Stimulated activated CD4-positive, alpha-beta T cell treated with anti-CD3 and anti-CD28 coated beads, Interleukin-15, amount 100 ng/mL, for 48 hours (primary cell): ENCODE measurements around the gene RNF169.

Source experiments
- DNase-seq, 2 donors: peaks; one replicate each; pipeline ENCODE4 v3.0.0-alpha.2; 2020; ENCODE audit warnings: low read depth in 2 of 2

Gene RNF169

GRCh38 chr11:74768172-74768651, 19.6 kb downstream of the RNF169 start:
- DNase-seq = peak; percentile 8 to 27

GRCh38 chr11:74769055-74769707, 20.5 kb downstream of the RNF169 start:
- DNase-seq = no peak

- DNase-seq = no peak
Observed at GRCh38 chr11:74770456-74770855, 21.8 kb downstream of the RNF169 start.

- DNase-seq = no peak
Observed at GRCh38 chr11:74771139-74771538, 22.5 kb downstream of the RNF169 start.

- no peak for DNase-seq
Observed at GRCh38 chr11:74773476-74773875, 24.8 kb downstream of the RNF169 start.

GRCh38 chr11:74775762-74776161, 27.1 kb downstream of the RNF169 start:
- DNase-seq = no peak

GRCh38 chr11:74776546-74776945, 27.9 kb downstream of the RNF169 start:
- no peak for DNase-seq

- DNase-seq = no peak
Observed at GRCh38 chr11:74777038-74777437, 28.4 kb downstream of the RNF169 start.

GRCh38 chr11:74777877-74778276, 29.2 kb downstream of the RNF169 start:
- DNase-seq = no peak

- DNase-seq = no peak
Observed at GRCh38 chr11:74778581-74778980, 29.9 kb downstream of the RNF169 start.

- DNase-seq = no peak
Observed at GRCh38 chr11:74780248-74781005, 31.8 kb downstream of the RNF169 start.

GRCh38 chr11:74783241-74783871, 34.7 kb downstream of the RNF169 start:
- no peak for DNase-seq

GRCh38 chr11:74784234-74784633, 35.6 kb downstream of the RNF169 start:
- DNase-seq = no peak

GRCh38 chr11:74784726-74785125, 36.1 kb downstream of the RNF169 start:
- DNase-seq = no peak

- DNase-seq = no peak
Observed at GRCh38 chr11:74786574-74786973, 37.9 kb downstream of the RNF169 start.

GRCh38 chr11:74791333-74792100, 42.9 kb downstream of the RNF169 start:
- no peak for DNase-seq

GRCh38 chr11:74806267-74806666, 57.6 kb downstream of the RNF169 start:
- DNase-seq = no peak

- no peak for DNase-seq
Observed at GRCh38 chr11:74809801-74810200, 61.2 kb downstream of the RNF169 start.

GRCh38 chr11:74815966-74816365, 67.3 kb downstream of the RNF169 start:
- no peak for DNase-seq

- DNase-seq = no peak
Observed at GRCh38 chr11:74816664-74817063, 68.0 kb downstream of the RNF169 start.

GRCh38 chr11:74818283-74818946, 69.8 kb downstream of the RNF169 start:
- no peak for DNase-seq
